Measurements from ENCODE around the gene RASA3. TPM values are rescaled to one million over a fixed set of nuclear protein-coding genes. Genes with fewer than 3 reads are reported as not detected.

Gene RASA3
- total RNA-seq, 1 experiment from 2014 or later, result 18.6 TPM

- ChIA-PET POLR2A (no interaction called here), RAD21 (ENCODE audit: low non-redundant PET in 1 of 2, low total read pairs in 2 of 2, uncharacterized antibody in 2 of 2, unreplicated experiment in 2 of 2) (no interaction called here), CTCF (no interaction called here)
- Histone ChIP-seq H3K9me3 (ENCODE audit: control insufficient read depth in 1 of 2, insufficient read depth in 1 of 2, low read depth in 1 of 2, low read length in 2 of 2) (no peaks in the 10 kb centered on the region), H3K4me3 (replicated peaks in 1 of 2; ENCODE audit: low read depth in 1 of 2, low read length in 2 of 2) (no peak overlapping the region), H3K79me2 (ENCODE audit: insufficient read depth, low read length) (no peaks in the 10 kb centered on the region), H4K20me1 (ENCODE audit: insufficient read depth) (no peaks in the 10 kb centered on the region), H3K27me3 (ENCODE audit: insufficient read depth, low read length) (no peaks in the 10 kb centered on the region), H3K9ac (ENCODE audit: low read length) (no peak overlapping the region), H3K36me3 (ENCODE audit: control insufficient read depth in 1 of 2, insufficient read depth in 2 of 2, low read length in 2 of 2) (no peaks in the 10 kb centered on the region), H3K9me2 (ENCODE audit: insufficient read depth) (no peaks in the 10 kb centered on the region), H3K27ac (ENCODE audit: low read depth, low read length) (no peak overlapping the region), H2AFZ (ENCODE audit: low read depth, low read length, poor library complexity, severe bottlenecking) (no peak overlapping the region), H3K4me1 (ENCODE audit: control insufficient read depth in 1 of 2, insufficient read depth in 2 of 2, low read length in 2 of 2) (peaks cover 0 to 5% of the 10 kb centered on the region in 2 experiments; a peak in 1 of 4 replicates), H3K4me2 (ENCODE audit: low read length) (no peak overlapping the region)
- DNase-seq (ENCODE audit: low read depth, low spot score) (no peak), ATAC-seq (no peak)
- TF ChIP-seq RAD21 (IDR thresholded peaks at IDR 0.05; ENCODE audit: low read depth), result no peak
- TF ChIP-seq CBX3 (IDR thresholded peaks at IDR 0.05; ENCODE audit: low read depth), result no peak
- no peak for TF ChIP-seq SIN3A (IDR thresholded peaks at IDR 0.05; ENCODE audit: low read depth)
- no peak for TF ChIP-seq CTCF (IDR thresholded peaks at IDR 0.05 in 2 of 3, conservative IDR thresholded peaks at IDR 0.05 in 1 of 3; ENCODE audit: borderline replicate concordance in 1 of 3, insufficient read depth in 1 of 3, low read depth in 2 of 3, low read length in 2 of 3)
- no peak for TF ChIP-seq SP1 (IDR thresholded peaks at IDR 0.05; ENCODE audit: low read depth)
- TF ChIP-seq ELF1 (IDR thresholded peaks at IDR 0.05; ENCODE audit: borderline replicate concordance, low read depth), result no peak
- intact Hi-C loops (cut with micrococcal nuclease), result no loop called here
- BruUV-seq (replicated peaks), result no TSS peak
These were observed 127.8 kb downstream of the RASA3 start for GRCh38 chr13:114004420-114005205.

- Histone ChIP-seq H3K4me3 (replicated peaks in 1 of 2; ENCODE audit: low read depth in 1 of 2, low read length in 2 of 2) (no peak overlapping the region), H3K27ac (ENCODE audit: low read depth, low read length) (no peak overlapping the region), H2AFZ (ENCODE audit: low read depth, low read length, poor library complexity, severe bottlenecking) (no peak overlapping the region), H3K9me3 (ENCODE audit: control insufficient read depth in 1 of 2, insufficient read depth in 1 of 2, low read depth in 1 of 2, low read length in 2 of 2) (no peaks in the 10 kb centered on the region), H3K4me1 (ENCODE audit: control insufficient read depth in 1 of 2, insufficient read depth in 2 of 2, low read length in 2 of 2) (peaks cover 0 to 5% of the 10 kb centered on the region in 2 experiments; a peak in 1 of 4 replicates), H3K36me3 (ENCODE audit: control insufficient read depth in 1 of 2, insufficient read depth in 2 of 2, low read length in 2 of 2) (no peaks in the 10 kb centered on the region), H4K20me1 (ENCODE audit: insufficient read depth) (no peaks in the 10 kb centered on the region), H3K4me2 (ENCODE audit: low read length) (no peak overlapping the region), H3K9me2 (ENCODE audit: insufficient read depth) (no peaks in the 10 kb centered on the region), H3K9ac (ENCODE audit: low read length) (no peak overlapping the region), H3K79me2 (ENCODE audit: insufficient read depth, low read length) (no peaks in the 10 kb centered on the region), H3K27me3 (ENCODE audit: insufficient read depth, low read length) (no peaks in the 10 kb centered on the region)
- DNase-seq (ENCODE audit: low read depth, low spot score), result no peak
- ChIA-PET RAD21 (ENCODE audit: low non-redundant PET in 1 of 2, low total read pairs in 2 of 2, uncharacterized antibody in 2 of 2, unreplicated experiment in 2 of 2) (no interaction called here), CTCF (no interaction called here), POLR2A (no interaction called here)
- no peak for ATAC-seq
- no TSS peak for BruUV-seq (replicated peaks)
- intact Hi-C loops (cut with micrococcal nuclease), result no loop called here
- TF ChIP-seq SP1 (IDR thresholded peaks at IDR 0.05; ENCODE audit: low read depth), result no peak
- TF ChIP-seq ZFX (IDR thresholded peaks at IDR 0.05), result no peak
These were observed 129.6 kb downstream of the RASA3 start for GRCh38 chr13:114002771-114003321.

All from HCT116 (cell line).